AG09319 (cell line): Measurements from ENCODE around the gene RNU6-9.

Experiments used
- DNase-seq: peaks from one replicate; pipeline ENCODE4 v3.0.0-alpha.2; 2010; ENCODE audit warnings: low read depth; ENCODE audit errors: extremely low read depth
- CTCF ChIP-seq: IDR thresholded peaks from 2 replicates; pipeline ENCODE4 v1.5.1; 2011; ENCODE audit warnings: low read depth, mild to moderate bottlenecking, inconsistent platforms, low read length, moderate library complexity

The RNU6-9 gene

GRCh38 chr19:913080-913748 is 19.9 kb downstream of the RNU6-9 start, which contains the start of gene R3HDM4:
R3HDM4 (minus strand) TSS chr19:913219; CDS start chr19:913157, 62 bp downstream.
- no peak for DNase-seq
- no peak for TF ChIP-seq CTCF

- TF ChIP-seq CTCF, result no peak
These were observed 23.5 kb downstream of the RNU6-9 start for GRCh38 chr19:916645-917322.

GRCh38 chr19:917323-918151 is 24.3 kb downstream of the RNU6-9 start, which contains the start of gene KISS1R:
KISS1R (plus strand) TSS chr19:917333; CDS start chr19:917503, 170 bp downstream.
- TF ChIP-seq CTCF, result peak; percentile 28
- no peak for DNase-seq

More at GRCh38 chr19:916645-917322, 23.5 kb downstream of the RNU6-9 start:
- DNase-seq, result no peak

GRCh38 chr19:918152-918437 is 24.8 kb downstream of the RNU6-9 start:
- TF ChIP-seq CTCF, result no peak
- DNase-seq, result no peak

- TF ChIP-seq CTCF, result no peak
- DNase-seq, result no peak
These were observed 25.4 kb downstream of the RNU6-9 start for GRCh38 chr19:918481-919198.

GRCh38 chr19:919199-920050 is 26.1 kb downstream of the RNU6-9 start:
- no peak for DNase-seq
- TF ChIP-seq CTCF, result no peak
